ENCODE results near the gene FOXS1.

The FOXS1 gene

DNA sequence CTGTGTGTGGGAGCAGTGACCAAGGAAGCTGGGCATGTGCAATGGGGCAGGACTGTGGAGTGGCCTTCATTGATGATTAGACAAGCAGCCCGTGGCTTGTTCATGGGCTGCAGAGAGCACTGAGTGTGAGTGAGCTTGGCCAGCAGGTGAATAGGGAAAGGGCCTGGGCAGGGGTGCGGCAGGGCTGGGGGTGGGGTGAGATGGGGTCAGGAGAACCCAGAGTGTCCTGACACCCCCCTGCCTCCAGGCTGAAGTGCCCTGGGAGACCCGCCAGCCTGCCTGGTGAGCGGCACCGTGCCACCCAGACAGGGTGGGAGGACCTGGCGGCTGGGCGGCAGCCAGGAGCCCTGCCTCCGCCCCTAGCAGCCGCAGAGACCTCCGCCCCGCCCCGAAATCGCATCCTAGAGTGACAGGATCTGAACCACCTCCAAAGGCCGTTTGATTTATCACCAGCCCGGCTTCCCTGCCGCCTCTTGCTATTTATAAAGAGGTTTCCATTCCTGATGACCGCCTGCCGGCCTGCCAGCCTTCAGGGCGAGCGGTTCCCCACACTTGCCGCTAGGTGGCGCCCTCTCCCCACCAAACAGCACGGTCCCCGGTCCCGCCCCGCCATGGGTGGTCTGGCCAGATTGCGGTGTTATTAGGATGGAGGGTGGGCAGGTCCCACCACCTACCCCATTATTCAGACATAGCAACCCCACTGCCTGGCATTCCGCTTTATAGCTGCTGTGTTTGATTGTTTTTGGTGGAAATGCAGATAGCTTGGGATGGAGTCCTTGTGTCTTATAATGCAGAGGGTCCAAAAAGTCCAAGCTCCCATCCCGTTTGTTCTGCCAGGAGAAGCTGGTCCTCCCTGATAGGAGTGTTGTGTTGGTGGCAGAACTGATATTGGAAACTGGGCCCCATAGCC, 22.7 kb downstream of the FOXS1 start:
- TF ChIP-seq, protein P1, sequence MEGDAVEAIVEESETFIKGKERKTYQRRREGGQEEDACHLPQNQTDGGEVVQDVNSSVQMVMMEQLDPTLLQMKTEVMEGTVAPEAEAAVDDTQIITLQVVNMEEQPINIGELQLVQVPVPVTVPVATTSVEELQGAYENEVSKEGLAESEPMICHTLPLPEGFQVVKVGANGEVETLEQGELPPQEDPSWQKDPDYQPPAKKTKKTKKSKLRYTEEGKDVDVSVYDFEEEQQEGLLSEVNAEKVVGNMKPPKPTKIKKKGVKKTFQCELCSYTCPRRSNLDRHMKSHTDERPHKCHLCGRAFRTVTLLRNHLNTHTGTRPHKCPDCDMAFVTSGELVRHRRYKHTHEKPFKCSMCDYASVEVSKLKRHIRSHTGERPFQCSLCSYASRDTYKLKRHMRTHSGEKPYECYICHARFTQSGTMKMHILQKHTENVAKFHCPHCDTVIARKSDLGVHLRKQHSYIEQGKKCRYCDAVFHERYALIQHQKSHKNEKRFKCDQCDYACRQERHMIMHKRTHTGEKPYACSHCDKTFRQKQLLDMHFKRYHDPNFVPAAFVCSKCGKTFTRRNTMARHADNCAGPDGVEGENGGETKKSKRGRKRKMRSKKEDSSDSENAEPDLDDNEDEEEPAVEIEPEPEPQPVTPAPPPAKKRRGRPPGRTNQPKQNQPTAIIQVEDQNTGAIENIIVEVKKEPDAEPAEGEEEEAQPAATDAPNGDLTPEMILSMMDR (IDR thresholded peaks at IDR 0.05; ENCODE audit: insufficient read depth, low read length) = peak; percentile 71
- TF ChIP-seq POLR2AphosphoS5 (IDR thresholded peaks at IDR 0.05; ENCODE audit: low read depth) = no peak
- TF ChIP-seq, protein P2, sequence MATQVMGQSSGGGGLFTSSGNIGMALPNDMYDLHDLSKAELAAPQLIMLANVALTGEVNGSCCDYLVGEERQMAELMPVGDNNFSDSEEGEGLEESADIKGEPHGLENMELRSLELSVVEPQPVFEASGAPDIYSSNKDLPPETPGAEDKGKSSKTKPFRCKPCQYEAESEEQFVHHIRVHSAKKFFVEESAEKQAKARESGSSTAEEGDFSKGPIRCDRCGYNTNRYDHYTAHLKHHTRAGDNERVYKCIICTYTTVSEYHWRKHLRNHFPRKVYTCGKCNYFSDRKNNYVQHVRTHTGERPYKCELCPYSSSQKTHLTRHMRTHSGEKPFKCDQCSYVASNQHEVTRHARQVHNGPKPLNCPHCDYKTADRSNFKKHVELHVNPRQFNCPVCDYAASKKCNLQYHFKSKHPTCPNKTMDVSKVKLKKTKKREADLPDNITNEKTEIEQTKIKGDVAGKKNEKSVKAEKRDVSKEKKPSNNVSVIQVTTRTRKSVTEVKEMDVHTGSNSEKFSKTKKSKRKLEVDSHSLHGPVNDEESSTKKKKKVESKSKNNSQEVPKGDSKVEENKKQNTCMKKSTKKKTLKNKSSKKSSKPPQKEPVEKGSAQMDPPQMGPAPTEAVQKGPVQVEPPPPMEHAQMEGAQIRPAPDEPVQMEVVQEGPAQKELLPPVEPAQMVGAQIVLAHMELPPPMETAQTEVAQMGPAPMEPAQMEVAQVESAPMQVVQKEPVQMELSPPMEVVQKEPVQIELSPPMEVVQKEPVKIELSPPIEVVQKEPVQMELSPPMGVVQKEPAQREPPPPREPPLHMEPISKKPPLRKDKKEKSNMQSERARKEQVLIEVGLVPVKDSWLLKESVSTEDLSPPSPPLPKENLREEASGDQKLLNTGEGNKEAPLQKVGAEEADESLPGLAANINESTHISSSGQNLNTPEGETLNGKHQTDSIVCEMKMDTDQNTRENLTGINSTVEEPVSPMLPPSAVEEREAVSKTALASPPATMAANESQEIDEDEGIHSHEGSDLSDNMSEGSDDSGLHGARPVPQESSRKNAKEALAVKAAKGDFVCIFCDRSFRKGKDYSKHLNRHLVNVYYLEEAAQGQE (IDR thresholded peaks at IDR 0.05; ENCODE audit: insufficient replicate concordance, low read depth) = no peak
- peak; percentile 29 to 50 for DNase-seq (ENCODE audit: low read depth in 1 of 2, low spot score in 1 of 2)
- H3K4me3 ChIP-seq (replicated peaks; ENCODE audit: insufficient read depth, low read length) = no peak overlapping the region
- no peak overlapping the region for H3K27ac ChIP-seq (replicated peaks)
- no peaks in the 10 kb centered on the region for H3K27me3 ChIP-seq (ENCODE audit: insufficient read depth, poor library complexity, severe bottlenecking)

DNA sequence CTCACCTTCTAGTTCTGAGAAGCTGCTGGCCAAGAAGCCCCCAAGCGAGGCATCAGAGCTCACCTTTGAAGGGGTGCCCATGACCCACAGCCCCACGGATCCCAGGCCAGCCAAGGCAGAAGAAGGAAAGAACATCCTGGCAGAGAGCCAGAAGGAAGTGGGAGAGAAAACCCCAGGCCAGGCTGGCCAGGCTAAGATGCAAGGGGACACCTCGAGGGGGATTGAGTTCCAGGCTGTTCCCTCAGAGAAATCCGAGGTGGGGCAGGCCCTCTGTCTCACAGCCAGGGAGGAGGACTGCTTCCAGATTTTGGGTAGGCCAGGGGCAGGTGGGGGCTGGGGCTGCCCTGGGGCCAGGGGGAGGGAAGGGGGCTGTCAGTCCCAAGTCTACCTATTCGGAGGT, 24.0 kb downstream of the FOXS1 start:
- no peak for TF ChIP-seq POLR2AphosphoS5 (IDR thresholded peaks at IDR 0.05; ENCODE audit: low read depth)
- TF ChIP-seq SPI1 (IDR thresholded peaks at IDR 0.05; ENCODE audit: borderline replicate concordance, low read depth) = no peak
- TF ChIP-seq, protein P1 (IDR thresholded peaks at IDR 0.05; ENCODE audit: insufficient read depth, low read length) = no peak
- TF ChIP-seq, protein P2 (IDR thresholded peaks at IDR 0.05; ENCODE audit: insufficient replicate concordance, low read depth) = no peak
- no peak for TF ChIP-seq GABPA (IDR thresholded peaks at IDR 0.05; ENCODE audit: low read depth)
- no peak overlapping the region for H3K27ac ChIP-seq (replicated peaks)
- H3K4me3 ChIP-seq (replicated peaks; ENCODE audit: insufficient read depth, low read length) = no peak overlapping the region
- DNase-seq (ENCODE audit: low read depth in 1 of 2, low spot score in 1 of 2) = no peak
- no peaks in the 10 kb centered on the region for H3K27me3 ChIP-seq (ENCODE audit: insufficient read depth, poor library complexity, severe bottlenecking)

DNA sequence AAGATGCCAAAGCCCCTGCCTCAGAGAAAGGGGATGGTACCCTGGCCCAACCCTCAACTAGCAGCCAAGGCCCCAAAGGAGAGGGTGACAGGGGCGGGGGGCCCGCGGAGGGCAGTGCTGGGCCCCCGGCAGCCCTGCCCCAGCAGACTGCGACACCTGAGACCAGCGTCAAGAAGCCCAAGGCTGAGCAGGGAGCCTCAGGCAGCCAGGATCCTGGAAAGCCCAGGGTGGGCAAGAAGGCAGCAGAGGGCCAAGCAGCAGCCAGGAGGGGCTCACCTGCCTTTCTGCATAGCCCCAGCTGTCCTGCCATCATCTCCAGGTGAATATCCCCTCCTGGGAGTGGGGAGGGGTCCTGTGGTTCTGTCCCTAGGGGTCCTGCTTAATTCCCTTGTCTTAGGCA, 25.2 kb downstream of the FOXS1 start:
- H3K4me3 ChIP-seq (replicated peaks; ENCODE audit: insufficient read depth, low read length) = no peak overlapping the region
- no peak for TF ChIP-seq POLR2AphosphoS5 (IDR thresholded peaks at IDR 0.05; ENCODE audit: low read depth)
- TF ChIP-seq, protein P1 (IDR thresholded peaks at IDR 0.05; ENCODE audit: insufficient read depth, low read length) = no peak
- no peak for TF ChIP-seq GABPA (IDR thresholded peaks at IDR 0.05; ENCODE audit: low read depth)
- TF ChIP-seq SPI1 (IDR thresholded peaks at IDR 0.05; ENCODE audit: borderline replicate concordance, low read depth) = no peak
- TF ChIP-seq, protein P2 (IDR thresholded peaks at IDR 0.05; ENCODE audit: insufficient replicate concordance, low read depth) = no peak
- DNase-seq (ENCODE audit: low read depth in 1 of 2, low spot score in 1 of 2) = no peak
- no peak overlapping the region for H3K27ac ChIP-seq (replicated peaks)
- H3K27me3 ChIP-seq (ENCODE audit: insufficient read depth, poor library complexity, severe bottlenecking) = no peaks in the 10 kb centered on the region
